Tibial nerve (tissue), 4 donors: ENCODE measurements around the gene RPAP3.

ENCODE experiments used
- EP300 ChIP-seq, 2 donors: sonication (generic); formaldehyde crosslinking; IDR thresholded peaks; one replicate each; pipeline ENCODE4 v1.6.1; 2017; ENCODE audit warnings: antibody characterized with exemption in 2 of 2, mild to moderate bottlenecking in 1 of 2
- TF ChIP-seq, protein P1 (sequence below), 5 experiments: fragments of 200-600 bp in 3 of 5; fragments of 450-650 bp in 2 of 5; sonication (generic) in 3 of 5; IDR thresholded peaks; one replicate each; pipeline ENCODE4 v1.5.1; 2016 to 2019; ENCODE audit warnings: antibody characterized with exemption in 5 of 5, mild to moderate bottlenecking in 3 of 5, moderate library complexity in 2 of 5

DNA sequence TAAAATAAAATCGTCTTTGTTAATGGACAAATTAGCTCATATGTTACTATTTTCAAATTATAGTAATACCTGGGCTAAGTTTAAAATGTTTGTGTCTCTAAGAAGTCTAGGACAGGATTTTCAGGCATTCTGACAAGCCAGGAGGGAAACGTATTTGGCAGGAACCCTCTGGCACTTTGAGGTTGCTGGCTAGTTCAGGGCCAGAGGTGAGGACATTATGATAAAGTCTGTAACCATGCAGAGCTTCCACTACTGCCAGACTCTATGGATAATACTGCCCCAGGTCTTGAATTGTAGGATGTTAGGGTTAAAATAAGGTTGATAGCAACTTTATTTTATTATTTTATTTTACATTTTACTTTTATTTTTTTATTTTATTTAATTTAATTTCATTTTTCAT is 56.4 kb downstream of the RPAP3 start:
- TF ChIP-seq, protein P1, sequence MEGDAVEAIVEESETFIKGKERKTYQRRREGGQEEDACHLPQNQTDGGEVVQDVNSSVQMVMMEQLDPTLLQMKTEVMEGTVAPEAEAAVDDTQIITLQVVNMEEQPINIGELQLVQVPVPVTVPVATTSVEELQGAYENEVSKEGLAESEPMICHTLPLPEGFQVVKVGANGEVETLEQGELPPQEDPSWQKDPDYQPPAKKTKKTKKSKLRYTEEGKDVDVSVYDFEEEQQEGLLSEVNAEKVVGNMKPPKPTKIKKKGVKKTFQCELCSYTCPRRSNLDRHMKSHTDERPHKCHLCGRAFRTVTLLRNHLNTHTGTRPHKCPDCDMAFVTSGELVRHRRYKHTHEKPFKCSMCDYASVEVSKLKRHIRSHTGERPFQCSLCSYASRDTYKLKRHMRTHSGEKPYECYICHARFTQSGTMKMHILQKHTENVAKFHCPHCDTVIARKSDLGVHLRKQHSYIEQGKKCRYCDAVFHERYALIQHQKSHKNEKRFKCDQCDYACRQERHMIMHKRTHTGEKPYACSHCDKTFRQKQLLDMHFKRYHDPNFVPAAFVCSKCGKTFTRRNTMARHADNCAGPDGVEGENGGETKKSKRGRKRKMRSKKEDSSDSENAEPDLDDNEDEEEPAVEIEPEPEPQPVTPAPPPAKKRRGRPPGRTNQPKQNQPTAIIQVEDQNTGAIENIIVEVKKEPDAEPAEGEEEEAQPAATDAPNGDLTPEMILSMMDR (IDR thresholded peaks at IDR 0.05) = no peak
- TF ChIP-seq EP300 (IDR thresholded peaks at IDR 0.05) = no peak
